Occipital lobe (tissue), 2 donors: ENCODE data around the gene LSM2. TPM values are rescaled to one million over a fixed set of nuclear protein-coding genes. Genes with fewer than 3 reads are reported as not detected.
A peak's percentile ranks its signal among the peaks of the same experiment; 100 is the strongest.

Experiments
- DNase-seq: peaks from one replicate; lab custom pipeline; 2025; lab: John Stamatoyannopoulos, UW
- total RNA-seq: library from RNA; depleted of rRNA; stranded (reverse); fragments of >200 nt; gene quantifications from one replicate; pipeline ENCODE4 v1.2.3, GENCODE V29; 2014

LSM2 gene
- total RNA-seq, 1 donor from 2014 or later, result 22.9 TPM

DNA sequence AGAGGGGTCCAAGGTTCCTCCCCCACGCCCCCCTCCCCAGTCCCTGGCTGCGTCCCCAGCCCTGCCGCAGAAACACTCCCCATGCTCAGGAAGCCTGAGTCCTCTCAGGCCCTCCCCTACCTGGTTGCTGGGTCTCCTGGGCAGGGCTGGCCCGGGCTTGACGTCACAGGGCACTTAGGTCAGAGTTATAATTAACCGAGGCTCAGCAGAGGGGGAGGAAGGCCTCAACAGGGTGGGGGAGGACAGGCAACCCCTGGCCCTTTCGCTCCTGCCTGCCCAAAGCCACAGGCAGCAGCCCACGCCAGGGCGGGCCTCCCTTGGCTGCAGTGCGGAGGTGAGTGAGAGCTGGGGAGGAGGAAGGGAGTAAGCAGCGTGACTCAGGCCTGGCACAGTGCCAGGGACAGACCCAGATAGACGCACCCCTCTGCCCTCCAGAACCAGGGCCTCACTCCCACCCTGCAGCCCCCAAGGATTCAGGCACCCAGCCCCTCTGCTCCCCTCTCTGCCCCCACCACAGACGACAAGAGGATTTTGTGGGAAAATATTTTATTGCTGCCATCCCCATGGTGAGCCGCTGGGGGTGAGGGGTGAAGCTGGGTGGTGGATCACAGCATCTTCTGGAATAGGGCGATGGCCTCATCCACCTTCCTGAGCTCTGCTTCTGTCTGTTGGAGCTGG is 29.6 kb downstream of the LSM2 start, which contains the start of gene VWA7:
VWA7 (minus strand) TSS at position 340 of the 678 bp plus-strand sequence. CDS start 549 bp downstream, outside the sequence.
- peak; percentile 50 for DNase-seq

DNA sequence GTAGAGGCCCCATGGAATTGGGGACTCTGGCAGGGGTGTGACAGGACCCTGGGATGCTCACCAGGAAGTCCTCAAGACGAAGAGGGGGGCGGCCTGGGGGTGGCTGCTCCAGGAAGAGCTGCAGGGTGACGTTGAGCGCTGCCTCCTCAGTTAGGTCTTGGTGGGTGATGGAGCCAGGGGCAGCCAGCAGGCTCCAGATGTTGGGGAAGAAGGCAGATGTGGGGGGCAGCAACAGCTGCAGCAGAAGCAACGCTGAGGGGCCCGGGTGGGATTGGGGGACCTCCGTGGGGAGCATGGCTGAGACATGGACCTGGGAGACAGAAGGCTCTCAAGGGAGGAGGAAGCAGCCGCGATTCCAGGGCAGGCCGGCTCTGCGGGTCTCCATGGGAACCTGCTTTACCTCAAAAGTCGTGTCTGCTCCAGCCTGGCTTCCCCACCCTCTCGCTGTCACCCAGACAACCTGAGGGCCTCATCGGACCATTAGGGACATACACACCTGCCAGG is 30.2 kb downstream of the LSM2 start:
- no peak for DNase-seq

DNA sequence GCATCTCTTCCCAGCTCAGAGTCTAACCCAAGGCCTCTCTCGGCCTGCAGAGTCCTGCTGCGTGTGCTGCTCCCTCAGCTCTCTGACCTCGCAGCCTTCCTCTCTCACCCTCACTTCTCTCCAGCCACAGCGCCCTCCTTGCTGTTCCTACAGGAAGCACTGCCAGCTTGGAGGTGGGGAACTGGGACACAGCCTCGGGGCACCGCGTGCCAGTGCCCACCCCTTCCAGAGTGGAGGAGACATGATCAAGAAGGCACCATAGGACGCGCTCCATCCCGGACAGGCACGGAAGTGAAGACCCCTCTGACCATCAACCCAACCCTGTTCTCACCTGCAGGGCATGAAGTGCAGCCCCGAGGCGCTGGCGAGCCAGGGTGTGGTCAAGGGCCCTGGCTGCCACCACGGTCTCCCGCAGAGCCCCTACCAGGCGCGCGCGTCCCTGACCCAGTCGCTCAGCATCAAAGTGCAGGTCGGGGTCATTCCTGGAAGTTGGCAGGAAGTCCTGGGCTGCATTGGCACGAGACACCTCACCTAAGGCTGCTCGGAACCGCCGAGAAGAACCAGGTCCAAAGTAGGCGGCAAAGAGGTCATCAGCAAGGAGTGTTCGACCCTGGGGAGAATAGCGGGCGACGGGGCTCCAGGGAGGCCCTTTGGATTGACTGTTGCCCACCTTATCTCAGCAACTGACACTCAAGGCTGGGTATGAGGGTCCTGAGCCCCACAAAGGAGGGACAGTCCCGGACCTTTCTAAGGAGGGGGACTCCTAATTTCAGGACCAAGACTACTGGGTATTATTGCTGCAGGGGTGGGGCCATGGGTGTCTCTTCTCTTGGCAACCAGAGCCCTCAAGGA is 30.9 kb downstream of the LSM2 start:
- no peak for DNase-seq

DNA sequence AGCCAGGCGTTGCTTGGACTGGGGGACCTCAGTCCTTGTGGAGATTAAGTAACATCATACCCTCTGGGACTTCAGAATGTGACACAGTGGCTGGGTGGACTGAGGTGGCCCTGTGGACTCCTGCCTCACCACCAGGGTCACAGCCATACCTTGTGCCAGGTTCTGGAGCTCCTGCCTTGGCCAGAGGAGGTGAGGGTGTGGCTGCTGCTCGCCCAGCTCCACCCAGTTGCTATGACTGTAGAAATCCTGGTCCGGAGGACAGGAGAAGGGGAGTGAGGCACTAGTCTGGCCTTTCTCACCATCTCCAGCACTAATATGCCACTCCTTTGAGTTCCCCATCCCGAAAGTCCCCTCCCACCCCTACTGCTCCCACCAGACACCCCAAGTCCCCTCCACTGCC is 31.6 kb downstream of the LSM2 start:
- no peak for DNase-seq

DNA sequence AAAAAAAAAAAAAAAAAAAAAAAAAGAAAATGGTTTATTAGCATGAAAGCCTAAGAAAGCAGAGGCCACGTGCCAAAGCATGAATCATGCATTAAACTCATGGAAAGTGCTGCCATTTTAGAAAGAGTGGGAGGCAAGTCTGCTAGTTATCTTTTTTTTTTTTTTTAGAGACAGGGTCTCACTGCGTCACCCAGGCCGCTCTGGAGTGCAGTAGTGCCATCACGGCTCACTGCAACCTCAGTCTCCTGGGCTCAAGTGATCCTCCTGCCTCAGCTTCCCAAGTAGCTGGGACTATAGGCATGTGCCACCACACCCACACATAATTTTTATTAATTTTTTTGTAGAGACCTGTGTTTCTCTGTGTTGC is 34.8 kb downstream of the LSM2 start:
- DNase-seq, result no peak

DNA sequence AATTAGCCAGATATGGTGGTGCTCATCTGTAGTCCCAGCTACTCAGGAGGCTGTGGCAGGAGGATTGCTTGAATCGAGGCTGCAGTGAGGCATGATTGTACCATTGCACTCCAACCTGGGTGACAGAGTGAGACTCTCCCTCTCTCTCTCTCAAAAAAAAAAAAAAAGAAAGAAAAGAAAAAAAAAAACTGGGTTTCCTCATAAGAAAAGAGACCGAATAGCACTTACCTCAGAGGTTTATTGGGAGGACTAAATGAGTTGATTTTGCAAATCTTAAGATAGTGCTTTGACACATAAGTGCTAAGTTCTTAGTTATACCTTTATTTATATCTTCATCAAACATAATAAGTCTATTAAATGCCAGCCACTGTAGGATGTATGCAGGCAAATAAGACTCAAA is 35.9 kb downstream of the LSM2 start:
- no peak for DNase-seq

DNA sequence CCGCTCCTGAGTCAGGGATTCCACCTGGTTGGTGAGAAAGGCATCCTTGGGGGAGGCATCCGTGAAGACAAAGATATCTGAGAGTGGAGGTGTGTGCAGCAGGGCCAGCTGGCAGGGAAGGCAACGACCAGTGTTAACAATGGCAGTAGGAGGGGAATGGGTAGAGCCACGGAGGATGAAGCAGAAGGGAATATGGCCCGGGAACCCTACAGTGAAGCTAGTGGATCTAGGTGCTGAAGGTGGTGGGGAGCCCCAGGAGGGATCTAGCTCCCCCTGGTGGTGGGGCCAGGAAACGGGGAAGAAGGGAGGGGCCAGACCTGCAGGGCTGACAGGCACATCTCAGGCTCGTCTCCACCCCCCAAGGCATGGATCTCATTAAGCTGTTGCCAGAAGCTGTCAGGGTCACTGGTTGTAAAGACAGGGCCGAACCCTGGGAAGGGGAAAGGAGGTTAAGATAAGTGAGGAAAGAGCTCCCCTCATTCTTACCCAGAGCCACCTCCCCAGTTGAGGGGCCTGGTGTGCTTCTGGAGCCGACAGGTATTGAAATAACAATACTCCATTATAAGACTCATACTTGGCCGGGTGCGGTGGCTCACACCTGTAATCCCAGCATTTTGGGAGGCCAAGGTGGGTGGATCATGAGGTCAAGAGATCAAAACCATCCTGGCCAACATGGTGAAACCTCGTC is 36.9 kb downstream of the LSM2 start:
- no peak for DNase-seq

DNA sequence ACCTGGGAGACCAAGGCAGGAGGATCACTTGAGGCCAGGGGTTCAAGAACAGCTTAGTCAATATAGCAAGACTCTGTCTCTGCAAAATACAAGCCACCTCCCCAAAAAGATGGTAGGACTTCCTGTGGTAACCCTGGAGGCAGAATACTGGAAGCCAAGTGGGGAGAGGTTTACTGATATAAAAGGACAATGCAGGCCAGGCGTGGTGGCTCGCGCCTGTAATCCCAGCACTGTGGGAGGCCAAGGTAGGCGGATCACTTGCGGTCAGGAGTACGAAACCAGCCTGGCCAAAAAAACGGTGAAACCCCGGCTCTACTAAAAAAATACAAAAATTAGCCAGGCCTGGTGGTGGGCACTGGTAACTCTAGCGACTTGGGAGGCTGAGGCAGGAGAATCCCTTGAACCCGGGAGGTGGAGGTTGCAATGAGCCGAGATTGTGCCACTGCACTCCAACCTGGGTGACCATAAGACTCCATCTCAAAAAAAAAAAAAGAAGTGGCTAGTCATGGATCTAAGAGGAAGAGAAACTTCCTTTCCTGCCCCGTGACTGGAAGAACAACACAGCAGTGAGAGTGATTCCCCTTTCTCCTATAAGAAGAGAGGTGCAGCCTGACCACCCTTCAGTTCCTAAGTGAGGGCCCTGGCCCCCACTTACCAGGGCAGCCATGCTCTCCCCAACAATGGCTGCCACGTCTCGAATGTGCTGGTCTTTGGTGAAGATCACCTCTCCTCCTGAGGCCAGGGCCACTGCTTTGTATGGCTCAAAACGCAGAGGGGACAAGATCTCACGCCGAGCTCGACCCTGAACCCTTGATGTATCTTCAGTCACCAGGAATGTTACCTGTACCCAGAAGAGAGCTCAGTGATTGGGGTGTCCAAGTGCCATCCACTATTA is 38.2 kb downstream of the LSM2 start:
- DNase-seq, result no peak

DNA sequence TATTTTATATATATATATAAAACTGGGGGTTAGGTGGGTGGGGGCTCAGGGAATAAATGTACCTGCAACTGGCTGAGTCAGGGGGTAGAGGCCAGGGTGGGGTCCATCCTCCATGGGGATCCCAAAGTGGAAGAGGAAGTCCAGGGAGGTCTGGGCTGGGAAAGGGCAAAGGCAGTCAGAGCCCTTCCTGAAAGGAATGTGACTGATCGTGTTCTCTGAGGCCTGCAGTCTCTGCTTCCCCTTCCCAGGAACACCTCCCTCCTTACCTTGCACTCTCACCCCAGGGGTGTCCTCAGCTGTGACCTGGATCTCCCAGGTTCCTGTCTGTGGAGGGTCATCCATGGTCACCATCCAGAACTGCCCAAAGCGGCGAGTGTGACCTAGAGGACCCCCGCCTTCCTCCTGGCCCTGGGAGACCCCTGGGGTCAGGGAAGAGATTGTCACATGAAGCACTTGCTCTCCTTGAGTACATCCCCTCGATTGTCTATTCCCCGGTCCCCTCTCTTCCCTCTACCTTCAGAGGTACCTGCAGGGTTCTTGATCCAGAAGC is 39.6 kb downstream of the LSM2 start:
- DNase-seq, result no peak

DNA sequence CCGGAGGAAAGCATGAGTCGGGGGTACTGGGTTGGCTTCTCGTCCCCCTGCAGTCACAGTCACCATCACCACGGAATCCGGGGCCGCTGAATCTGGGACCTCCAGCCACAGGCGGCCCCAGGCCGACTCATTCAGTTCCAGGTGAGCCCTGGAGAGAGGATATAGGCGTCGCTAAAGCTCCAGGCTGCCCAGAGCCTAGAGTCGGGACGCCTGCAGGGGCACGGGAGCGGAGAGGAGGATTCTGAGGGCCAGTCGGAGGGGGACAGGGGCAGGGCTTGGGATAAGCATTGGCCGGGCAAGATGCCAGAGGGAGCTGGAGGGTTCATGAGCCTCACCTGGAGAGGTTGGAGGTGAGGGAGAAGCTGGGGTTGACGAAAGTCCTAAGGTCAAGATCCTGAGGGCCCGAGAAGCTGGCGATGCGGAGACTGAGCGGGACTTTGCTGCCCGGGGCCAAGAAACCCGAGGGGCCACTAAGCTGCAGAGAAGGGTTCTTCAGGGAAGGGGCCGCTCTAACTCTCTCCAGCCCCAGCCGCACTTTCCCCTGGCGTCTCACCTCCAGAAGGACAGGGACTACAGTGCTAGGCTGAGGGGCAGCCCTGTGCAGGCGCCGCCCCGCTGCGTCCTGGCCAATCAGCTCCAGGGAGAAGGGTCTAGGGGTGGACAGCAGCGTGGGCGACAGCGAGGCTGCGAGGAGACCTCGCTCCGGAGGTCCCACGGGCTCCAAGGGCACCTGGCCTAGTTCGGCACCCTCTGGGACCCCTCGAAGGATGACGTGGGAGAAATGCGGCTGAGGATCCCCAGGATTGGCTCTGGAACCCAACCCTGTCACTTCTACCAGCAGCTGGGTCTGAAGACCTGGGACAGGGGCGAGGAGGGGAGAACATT is 40.6 kb downstream of the LSM2 start:
- no peak for DNase-seq

DNA sequence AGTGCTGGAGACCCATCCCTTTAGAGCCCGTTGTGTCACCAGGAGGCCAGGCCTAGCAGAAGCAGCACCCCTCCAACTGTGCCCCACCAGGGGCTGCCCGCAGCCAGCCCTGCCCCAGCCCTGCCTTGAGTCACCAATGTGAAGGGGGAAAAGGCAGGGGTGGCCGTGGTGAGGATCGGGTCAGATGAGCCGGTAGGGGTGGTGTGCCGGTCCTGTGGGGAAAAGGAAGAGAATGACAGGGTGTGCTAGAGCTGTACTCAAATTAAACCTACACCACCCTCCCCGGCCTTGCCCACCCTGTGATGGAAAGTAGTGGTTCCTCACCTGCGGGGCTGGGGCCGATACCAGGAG is 41.2 kb downstream of the LSM2 start:
- no peak for DNase-seq

DNA sequence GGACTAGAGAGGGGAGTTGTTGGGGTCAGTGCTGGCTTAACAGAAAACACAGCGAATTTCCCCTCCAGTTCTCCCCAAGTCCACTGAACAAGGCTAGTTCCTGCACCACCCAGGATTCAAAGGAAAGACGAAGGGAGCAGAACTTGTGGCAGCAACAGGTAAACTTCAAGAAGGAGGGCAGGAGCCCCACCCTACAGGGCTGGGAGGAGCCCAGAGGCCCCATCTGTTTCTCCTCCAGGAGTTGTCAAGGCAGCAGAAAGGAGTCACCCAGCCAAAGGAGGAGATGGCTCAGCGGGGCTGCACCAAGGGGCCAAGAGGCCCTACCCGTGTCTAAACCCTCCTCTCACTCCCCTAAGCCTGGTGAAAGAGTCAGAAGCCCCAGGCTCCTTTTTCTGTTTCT is 42.6 kb downstream of the LSM2 start:
- DNase-seq, result no peak

DNA sequence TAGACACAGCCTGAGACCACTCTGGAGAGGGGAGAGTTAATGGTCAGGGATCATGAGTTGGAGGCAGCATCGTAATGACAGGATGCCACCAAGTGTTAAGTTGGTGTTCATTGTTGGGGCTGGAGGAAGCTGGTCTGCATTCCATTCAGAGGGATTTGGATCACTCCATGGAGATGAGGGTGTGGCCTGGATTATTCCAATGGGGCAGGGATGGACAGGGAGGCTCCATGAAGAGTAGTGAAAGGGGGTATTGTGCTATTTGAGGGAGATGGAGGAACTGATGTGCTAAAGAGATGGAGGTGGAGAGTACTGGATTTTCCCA is 43.2 kb downstream of the LSM2 start:
- no peak for DNase-seq

DNA sequence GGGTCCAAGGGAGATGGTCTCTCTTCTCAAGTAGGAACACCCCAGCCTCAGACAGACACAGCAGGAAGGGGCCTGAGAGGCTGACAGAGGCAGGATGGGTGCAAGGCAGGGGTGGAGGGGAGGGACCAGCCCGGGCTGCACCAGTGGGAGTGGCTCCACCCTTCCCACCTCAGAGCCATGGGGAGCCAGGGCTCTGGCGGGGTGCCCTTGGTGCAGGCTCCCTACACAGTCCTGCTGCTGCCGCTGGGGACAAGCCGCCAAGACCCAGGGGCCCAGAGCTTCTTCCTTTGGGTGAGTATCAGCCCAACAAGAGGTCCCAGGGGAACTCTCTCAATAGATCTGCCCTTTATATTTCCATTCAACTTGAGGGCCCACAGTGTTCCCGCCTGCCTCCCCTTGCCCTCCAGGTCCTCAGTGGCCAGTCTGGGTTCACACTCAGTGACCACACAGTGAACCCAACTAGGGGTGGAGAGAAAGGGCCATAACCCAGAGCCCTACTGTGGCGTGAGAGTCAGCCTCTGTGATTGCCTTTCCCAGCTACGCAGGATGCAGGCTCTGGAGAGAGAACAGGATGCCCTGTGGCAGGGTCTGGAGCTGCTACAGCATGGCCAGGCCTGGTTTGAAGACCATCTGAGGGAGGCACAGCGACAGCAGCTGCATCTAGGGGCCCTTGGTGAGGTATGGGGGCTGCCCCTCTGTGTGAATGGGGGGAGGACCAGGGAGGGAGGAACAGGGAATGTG is 43.7 kb downstream of the LSM2 start:
- DNase-seq, result no peak

DNA sequence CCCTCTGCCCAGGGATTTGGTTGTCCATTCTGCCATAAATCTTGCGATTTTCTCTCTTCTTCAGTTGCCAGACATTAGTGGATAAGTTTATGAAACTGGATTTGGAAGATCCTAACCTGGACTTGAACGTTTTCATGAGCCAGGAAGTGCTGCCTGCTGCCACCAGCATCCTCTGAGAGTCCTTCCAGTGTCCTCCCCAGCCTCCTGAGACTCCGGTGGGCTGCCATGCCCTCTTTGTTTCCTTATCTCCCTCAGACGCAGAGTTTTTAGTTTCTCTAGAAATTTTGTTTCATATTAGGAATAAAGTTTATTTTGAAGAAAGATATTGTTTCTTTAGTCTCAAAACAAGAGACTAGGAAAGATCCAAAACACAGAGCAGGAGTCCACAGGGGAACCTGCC is 44.4 kb downstream of the LSM2 start, which contains the start of gene SAPCD1:
SAPCD1 (plus strand) TSS at position 301 of the 400 bp plus-strand sequence. CDS start 399 bp downstream, outside the sequence.
- DNase-seq, result no peak

DNA sequence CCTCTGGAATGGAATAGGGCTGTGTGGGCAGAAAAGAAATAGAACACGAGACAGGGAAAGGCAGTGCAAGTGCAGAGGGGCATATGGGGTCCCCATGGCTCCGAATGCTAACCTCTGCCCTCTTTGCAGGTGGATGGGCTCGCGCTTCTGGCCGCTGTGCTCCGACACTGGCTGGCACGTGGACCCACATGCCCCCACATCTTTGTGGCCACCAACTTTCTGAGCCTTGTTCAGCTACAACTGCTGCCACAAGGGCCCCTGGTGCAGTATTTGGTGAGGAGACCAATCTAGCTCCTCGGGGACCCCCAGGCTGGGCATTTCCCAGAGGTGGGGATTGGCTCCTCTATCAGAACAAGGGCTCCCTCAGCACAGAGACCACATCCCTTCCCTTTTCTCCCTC is 45.4 kb downstream of the LSM2 start:
- no peak for DNase-seq

DNA sequence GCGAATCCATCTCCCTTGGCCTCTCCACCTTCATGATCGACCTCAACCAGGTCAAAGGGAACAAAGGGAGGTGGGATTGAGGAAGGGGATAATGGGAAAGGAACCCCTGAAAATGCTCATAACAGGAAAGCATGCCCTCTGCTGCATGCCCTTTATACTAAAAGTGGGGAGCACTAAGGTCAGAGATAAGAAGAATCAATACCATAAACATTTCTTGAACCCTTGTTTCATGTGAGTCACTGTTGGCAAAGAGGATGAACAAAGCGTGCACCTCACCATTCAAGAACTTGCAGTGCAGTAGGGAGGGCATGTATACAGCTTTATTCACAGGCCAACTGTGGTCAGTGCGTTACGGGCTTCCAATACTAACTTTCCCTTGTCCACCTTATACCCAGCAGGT is 46.0 kb downstream of the LSM2 start:
- no peak for DNase-seq

DNA sequence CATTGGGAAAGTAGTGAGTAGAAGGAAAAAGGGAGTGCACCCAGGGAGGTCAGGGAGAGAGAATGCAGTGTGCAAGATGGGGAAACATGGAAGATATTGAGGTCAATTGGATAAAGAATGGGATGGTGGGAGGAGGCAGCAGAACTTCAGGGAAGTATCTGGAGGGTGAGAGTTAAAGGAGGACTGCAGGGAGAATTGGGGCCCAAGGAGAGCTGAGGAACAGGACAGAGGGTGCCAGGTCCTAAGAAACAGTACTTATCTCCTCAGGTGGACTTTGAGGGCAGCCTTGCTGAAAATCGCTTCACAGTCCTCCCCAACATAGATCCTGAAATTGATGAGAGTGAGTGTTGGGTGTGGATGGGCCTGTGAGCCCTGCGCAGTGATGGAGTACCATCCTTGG is 48.5 kb downstream of the LSM2 start:
- DNase-seq, result no peak

DNA sequence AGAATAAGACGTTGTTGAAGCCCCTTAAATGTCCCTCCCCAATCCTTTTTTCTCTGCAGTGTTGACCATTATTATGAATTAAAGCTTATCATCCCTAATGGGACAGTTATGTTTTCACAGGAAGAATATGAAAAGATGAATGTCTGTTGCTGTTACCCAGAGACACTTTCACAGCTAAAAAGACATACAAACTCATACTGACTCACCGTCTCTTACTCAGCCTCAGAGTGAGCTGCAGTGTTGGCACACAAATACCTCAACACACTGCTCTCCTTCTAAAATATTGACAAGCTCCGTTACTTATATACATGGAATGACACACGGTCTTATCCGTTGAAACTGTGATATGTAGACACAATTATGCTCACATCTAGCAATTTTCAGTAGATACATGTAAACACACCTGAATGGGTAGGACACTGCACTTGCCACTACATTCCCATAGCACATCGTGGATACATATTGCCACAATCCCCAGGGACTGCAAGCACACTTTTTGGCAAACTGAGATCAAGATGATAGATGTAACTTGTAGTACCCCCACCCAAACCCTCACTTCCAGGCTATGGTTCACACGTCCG is 53.9 kb downstream of the LSM2 start:
- DNase-seq, result no peak
